Neuron (in vitro differentiated cells): Measurements from ENCODE around the gene MRI1.
A peak's percentile ranks its signal among the peaks of the same experiment; 100 is the strongest.
"Not testable (repeated sequence)": the region's sequence is repeated elsewhere in the genome, so short reads cannot be mapped to it uniquely, and the experiment has no call there.

Experiments used
- H2AFZ ChIP-seq: one replicate; pipeline ENCODE4 v1.6.1; 2013; ENCODE audit warnings: low read depth, mild to moderate bottlenecking, inconsistent platforms, low read length, moderate library complexity
- H3K27me3 ChIP-seq: one replicate; pipeline ENCODE4 v1.6.1; 2013; ENCODE audit warnings: low read length; ENCODE audit not compliant: insufficient read depth
- H3K36me3 ChIP-seq: one replicate; pipeline ENCODE4 v1.6.1; 2013; ENCODE audit warnings: low read length; ENCODE audit not compliant: insufficient read depth
- H3K4me1 ChIP-seq: one replicate; pipeline ENCODE4 v1.6.1; 2013; ENCODE audit warnings: low read length; ENCODE audit not compliant: insufficient read depth
- H3K4me3 ChIP-seq: 2 replicates; pipeline ENCODE4 v1.5.1; 2013; ENCODE audit warnings: mild to moderate bottlenecking, low read length, moderate library complexity
- H3K9me3 ChIP-seq: one replicate; pipeline ENCODE4 v1.6.1; 2013; ENCODE audit warnings: low read length

The MRI1 gene

DNA sequence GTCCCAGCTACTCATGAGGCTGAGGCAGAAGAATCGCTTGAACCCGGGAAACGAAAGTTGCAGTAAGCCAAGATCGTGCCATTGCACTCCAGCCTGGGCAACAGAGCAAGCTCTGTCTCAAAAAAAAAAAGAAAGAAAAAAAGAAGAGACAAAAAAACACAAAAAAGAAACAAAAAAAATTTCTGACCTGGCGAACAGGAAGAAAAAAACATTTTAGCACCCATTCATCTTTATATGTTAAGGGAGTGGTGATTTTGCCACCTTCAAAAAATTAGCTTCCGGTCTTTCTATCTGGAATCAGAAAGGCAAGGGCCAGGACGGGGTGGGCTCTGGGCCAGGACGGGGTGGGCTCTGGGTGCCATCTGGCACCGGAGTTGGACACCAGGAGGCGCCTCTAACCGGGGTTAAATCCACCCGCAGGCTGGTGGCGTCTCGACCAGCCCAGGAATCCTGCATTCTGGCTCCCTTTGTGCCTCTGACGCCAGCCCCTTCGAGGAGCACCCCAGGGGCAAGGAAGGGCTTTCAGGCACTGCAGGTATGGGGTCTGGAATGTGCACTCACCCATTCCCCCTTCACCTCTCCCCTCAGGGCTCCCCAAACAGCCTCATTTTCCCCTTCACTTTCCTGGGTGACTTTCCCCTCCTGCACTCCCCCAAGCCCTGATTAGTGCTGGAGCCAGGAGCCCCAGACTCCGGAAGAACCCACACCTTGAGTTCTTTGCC is 20.6 kb downstream of the MRI1 start:
- no peaks in the 10 kb centered on the region for H3K36me3 ChIP-seq
- no peak overlapping the region for H2AFZ ChIP-seq
- no peaks in the 10 kb centered on the region for H3K27me3 ChIP-seq
- H3K4me1 ChIP-seq, result peaks cover 24% of the 10 kb centered on the region
- peaks cover 1% of the 10 kb centered on the region for H3K9me3 ChIP-seq
- no peak overlapping the region for H3K4me3 ChIP-seq

- H3K4me1 ChIP-seq, result peaks cover 1% of the 10 kb centered on the region
Observed at GRCh38 chr19:13788991-13789390, 24.7 kb downstream of the MRI1 start.

DNA sequence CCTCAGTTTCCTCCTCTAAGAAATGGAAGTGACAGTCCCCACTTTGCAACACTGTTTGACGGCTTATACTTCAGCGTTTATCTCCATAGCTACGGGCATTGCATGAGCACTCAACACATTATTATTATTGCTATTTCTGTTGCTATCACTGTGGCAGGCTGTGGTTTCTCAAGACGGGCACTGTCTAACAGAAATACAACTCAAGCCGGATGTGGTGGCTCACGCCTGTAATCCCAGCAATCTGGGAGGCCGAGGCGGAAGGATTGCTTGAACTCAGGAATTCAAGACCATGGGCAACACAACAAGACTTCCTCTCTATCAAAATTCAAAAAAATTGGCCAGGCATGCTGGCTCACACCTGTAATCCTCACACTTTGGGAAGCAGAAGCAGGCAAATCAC is 26.0 kb downstream of the MRI1 start:
- Histone ChIP-seq H3K36me3 (no peaks in the 10 kb centered on the region), H3K9me3 (no peaks in the 10 kb centered on the region), H3K4me3 (no peak overlapping the region), H2AFZ (no peak overlapping the region), H3K27me3 (no peaks in the 10 kb centered on the region), H3K4me1 (no peaks in the 10 kb centered on the region)

More at GRCh38 chr19:13788991-13789390, 24.7 kb downstream of the MRI1 start:
- H3K36me3 ChIP-seq, result no peaks in the 10 kb centered on the region
- H2AFZ ChIP-seq, result no peak overlapping the region
- H3K27me3 ChIP-seq, result no peaks in the 10 kb centered on the region
- H3K4me3 ChIP-seq, result no peak overlapping the region
- H3K9me3 ChIP-seq, result no peaks in the 10 kb centered on the region

DNA sequence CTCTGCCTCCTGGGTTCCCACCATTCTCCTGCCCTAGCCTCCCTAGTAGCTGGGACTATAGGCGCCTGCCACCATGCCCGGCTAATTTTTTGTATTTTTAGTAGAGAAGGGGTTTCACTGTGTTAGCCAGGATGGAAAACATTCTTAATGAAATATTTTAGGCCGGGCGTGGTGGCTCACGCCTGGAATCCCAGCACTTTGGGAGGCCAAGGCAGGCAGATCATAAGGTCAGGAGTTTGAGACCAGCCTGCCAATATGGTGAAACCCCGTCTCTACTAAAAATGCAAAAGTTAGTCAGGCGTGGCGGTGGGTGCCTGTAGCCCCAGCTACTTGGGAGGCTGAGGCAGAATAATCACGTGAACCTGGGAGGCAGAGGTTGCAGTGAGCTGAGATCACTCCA is 29.0 kb downstream of the MRI1 start:
- not testable (repeated sequence) for H3K36me3 ChIP-seq, H3K27me3 ChIP-seq, H3K4me3 ChIP-seq, H2AFZ ChIP-seq, H3K9me3 ChIP-seq
- H3K4me1 ChIP-seq, result peaks cover 16% of the 10 kb centered on the region

- H3K4me3 ChIP-seq, result peak overlapping the region; percentile 60
Observed at GRCh38 chr19:13794398-13794756, 30.1 kb downstream of the MRI1 start.

DNA sequence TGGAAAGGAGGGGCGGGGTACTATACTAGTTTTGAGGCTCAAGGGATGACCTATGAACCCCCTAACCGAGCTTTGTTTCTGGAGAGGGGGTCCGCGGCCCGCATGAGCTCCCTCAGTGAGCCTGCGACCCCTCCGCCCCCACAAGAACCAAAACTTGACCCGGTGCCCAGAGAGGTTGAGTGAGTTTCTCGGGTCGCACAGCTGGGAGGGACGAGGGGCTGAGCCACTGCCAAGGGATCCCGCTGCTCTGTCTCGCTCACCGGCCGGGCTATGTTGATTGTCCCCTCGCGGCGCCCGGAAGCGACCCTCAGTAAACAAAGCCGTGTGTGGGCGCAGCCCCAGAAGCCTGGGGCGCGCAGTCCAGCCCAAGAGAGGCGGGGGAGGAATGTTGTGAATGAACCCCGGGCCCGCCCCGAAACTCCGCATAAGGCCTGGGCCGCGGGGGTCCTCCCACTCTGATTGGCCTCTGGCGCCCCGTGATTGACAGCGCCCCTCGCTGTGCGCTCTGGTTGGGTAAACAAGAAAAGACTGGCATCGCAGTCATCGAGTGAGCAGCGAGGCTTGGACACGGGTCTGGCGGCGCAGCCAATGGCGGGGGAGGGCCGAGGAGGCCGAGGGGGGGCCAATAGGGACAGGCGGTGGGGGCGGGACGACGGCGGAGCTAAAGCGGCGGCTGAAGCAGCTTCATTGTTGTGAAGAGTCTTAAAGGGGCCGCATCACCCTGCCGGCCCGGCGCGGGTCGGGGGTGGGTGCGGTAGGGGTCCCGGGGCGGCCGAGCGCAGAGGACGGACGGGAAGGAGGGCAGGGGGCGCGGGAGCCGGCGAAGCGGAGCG is 30.7 kb downstream of the MRI1 start, which contains the start of gene ZSWIM4:
Gene ZSWIM4, plus strand, starts transcription at position 687 of the 833 bp plus-strand sequence. CDS start 206 bp downstream, outside the sequence.
- H3K4me3 ChIP-seq, result peak within 1 kb of the TSS; percentile 87
- peak within 1 kb of the TSS; percentile 83 for H2AFZ ChIP-seq
- H3K36me3 ChIP-seq, result peaks cover 4% of the 10 kb centered on the region
- no peaks in the 10 kb centered on the region for H3K27me3 ChIP-seq
- H3K9me3 ChIP-seq, result no peaks in the 10 kb centered on the region
- peaks cover 16% of the 10 kb centered on the region for H3K4me1 ChIP-seq

More at GRCh38 chr19:13794398-13794756, 30.1 kb downstream of the MRI1 start:
- Histone ChIP-seq H2AFZ (peak overlapping the region; percentile 83), H3K27me3 (no peaks in the 10 kb centered on the region), H3K4me1 (peaks cover 16% of the 10 kb centered on the region), H3K36me3 (no peaks in the 10 kb centered on the region), H3K9me3 (no peaks in the 10 kb centered on the region)

DNA sequence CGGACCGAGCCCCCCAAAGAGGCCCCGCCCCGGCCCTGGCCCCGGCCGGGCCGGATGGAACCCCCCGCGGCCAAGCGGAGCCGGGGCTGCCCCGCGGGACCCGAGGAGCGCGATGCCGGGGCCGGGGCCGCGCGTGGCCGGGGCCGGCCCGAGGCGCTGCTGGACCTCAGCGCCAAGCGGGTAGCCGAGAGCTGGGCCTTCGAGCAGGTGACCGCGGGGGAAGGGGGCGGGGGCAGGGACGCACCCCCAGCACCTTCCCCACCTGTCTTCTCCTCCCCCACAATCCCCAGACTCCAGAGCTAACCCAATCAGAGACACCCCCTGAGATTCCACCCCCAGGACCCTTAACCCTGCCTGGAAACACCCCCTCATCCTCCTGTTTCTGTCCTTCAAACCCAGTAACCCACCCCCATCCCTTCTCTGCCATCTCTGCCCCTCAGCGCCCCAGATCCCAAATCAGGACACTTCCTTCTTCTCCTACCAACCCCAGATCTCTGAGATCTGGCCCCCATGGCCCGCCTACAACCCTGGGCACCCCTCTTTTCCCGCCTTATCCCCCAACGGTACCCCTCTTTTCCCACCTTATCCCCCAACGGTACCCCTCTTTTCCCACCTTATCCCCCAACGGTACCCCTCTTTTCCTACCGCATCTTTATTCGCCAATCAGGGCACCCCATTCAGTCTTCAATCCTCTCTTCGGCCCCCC is 31.4 kb downstream of the MRI1 start:
- H3K4me3 ChIP-seq, result peak overlapping the region; percentile 87
- H3K27me3 ChIP-seq, result no peaks in the 10 kb centered on the region
- peak overlapping the region; percentile 12 for H2AFZ ChIP-seq
- peaks cover 16% of the 10 kb centered on the region for H3K4me1 ChIP-seq
- no peaks in the 10 kb centered on the region for H3K9me3 ChIP-seq
- peaks cover 4% of the 10 kb centered on the region for H3K36me3 ChIP-seq

DNA sequence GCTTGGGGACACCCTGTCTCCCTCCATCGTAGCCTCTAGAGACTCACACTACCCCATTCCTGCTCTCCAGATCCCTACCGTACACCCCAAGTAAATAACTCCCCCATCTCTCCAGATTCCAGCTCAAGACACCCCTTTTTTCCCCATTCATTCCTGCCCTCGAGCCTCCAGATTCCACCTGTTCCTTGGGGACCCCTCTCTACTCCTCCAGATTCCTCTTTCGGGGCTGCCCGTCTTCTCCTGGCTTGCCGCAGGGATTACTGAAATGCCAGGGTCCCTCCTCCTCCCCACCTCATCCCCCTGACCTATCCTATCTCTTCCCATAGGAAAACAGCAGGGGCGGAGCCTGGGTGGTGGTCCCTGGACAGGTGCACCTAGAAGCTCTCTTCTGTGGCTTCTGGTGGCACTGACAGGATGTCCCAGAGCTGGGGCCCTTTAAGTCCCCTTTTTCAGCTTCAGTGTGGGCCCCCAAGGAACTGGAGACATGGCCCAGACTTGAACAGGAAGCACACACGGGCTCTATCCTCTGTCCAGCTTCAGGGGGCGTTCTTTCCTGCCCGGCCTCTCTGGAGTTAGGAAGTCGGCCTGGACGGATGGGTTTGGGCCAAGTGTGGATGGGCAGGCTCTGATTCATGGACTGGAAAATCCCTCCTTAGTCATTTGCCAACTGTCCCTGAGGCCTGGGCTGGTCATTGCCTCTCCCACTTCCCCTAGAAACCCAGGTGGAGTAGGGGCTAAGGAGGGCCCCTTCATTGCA is 32.2 kb downstream of the MRI1 start:
- Histone ChIP-seq H3K27me3 (no peaks in the 10 kb centered on the region), H3K4me3 (peak overlapping the region; percentile 87), H3K36me3 (peaks cover 4% of the 10 kb centered on the region), H3K4me1 (peaks cover 16% of the 10 kb centered on the region), H2AFZ (no peak overlapping the region), H3K9me3 (no peaks in the 10 kb centered on the region)

GRCh38 chr19:13797058-13797440 is 32.7 kb downstream of the MRI1 start:
- peak overlapping the region; percentile 87 for H3K4me3 ChIP-seq
- no peak overlapping the region for H2AFZ ChIP-seq
- peaks cover 4% of the 10 kb centered on the region for H3K36me3 ChIP-seq
- H3K4me1 ChIP-seq, result peaks cover 16% of the 10 kb centered on the region
- H3K27me3 ChIP-seq, result no peaks in the 10 kb centered on the region
- no peaks in the 10 kb centered on the region for H3K9me3 ChIP-seq

DNA sequence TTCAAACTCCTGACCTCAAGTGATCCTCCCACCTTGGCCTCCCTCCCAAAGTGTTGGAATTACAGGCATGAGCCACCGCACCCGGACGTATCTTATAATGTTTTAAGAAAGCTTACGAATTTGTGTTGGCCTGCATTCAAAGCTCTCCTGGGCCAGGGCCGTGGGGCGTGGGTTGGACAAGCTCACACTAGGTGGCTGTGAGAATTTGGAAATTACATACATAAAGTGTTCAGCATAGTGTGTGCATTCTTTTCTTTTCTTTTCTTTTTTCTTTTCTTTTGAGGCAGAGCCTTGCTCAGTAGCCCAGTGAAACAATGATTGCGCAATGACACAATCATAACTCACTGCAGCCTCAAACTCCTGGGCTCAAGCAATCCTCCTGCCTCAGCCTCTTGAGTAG is 33.5 kb downstream of the MRI1 start:
- H3K4me3 ChIP-seq, result no peak overlapping the region
- H3K9me3 ChIP-seq, result no peaks in the 10 kb centered on the region
- no peak overlapping the region for H2AFZ ChIP-seq
- no peaks in the 10 kb centered on the region for H3K27me3 ChIP-seq
- peaks cover 16% of the 10 kb centered on the region for H3K4me1 ChIP-seq
- H3K36me3 ChIP-seq, result peaks cover 4% of the 10 kb centered on the region

GRCh38 chr19:13799669-13800068 is 35.3 kb downstream of the MRI1 start:
- H2AFZ ChIP-seq, result no peak overlapping the region
- H3K36me3 ChIP-seq, result peaks cover 8% of the 10 kb centered on the region
- H3K4me1 ChIP-seq, result peaks cover 16% of the 10 kb centered on the region
- no peaks in the 10 kb centered on the region for H3K27me3 ChIP-seq
- H3K4me3 ChIP-seq, result no peak overlapping the region
- H3K9me3 ChIP-seq, result no peaks in the 10 kb centered on the region

GRCh38 chr19:13803038-13803437 is 38.7 kb downstream of the MRI1 start:
- no peak overlapping the region for H3K4me3 ChIP-seq
- H3K4me1 ChIP-seq, result no peaks in the 10 kb centered on the region
- H3K27me3 ChIP-seq, result no peaks in the 10 kb centered on the region
- no peak overlapping the region for H2AFZ ChIP-seq
- peaks cover 3% of the 10 kb centered on the region for H3K9me3 ChIP-seq
- peaks cover 20% of the 10 kb centered on the region for H3K36me3 ChIP-seq
